ENCODE measurements around the gene GLS.
"Not testable (repeated sequence)": the region's sequence is repeated elsewhere in the genome, so short reads cannot be mapped to it uniquely, and the experiment has no call there.

The GLS gene

GRCh38 chr2:190880378-190881083 is at the start of gene GLS:
GLS (plus strand) TSS chr2:190880821; CDS start chr2:190881085, 264 bp downstream.
- peak; percentile 88 for DNase-seq (ENCODE audit: low read depth)

- DNase-seq (ENCODE audit: low read depth): no peak
Measured at GRCh38 chr2:190831941-190832340, 48.7 kb upstream of the GLS start.

- no peak for DNase-seq (ENCODE audit: low read depth)
Measured at GRCh38 chr2:190834890-190835208, 45.8 kb upstream of the GLS start.

- no peak for DNase-seq (ENCODE audit: low read depth)
Measured at GRCh38 chr2:190835303-190835930, 45.2 kb upstream of the GLS start.

GRCh38 chr2:190836767-190837166 is 43.9 kb upstream of the GLS start:
- no peak for DNase-seq (ENCODE audit: low read depth)

GRCh38 chr2:190837420-190837819 is 43.2 kb upstream of the GLS start:
- DNase-seq (ENCODE audit: low read depth): peak; percentile 69

GRCh38 chr2:190837952-190838361 is 42.7 kb upstream of the GLS start:
- DNase-seq (ENCODE audit: low read depth): no peak

GRCh38 chr2:190838492-190838910 is 42.1 kb upstream of the GLS start:
- peak; percentile 79 for DNase-seq (ENCODE audit: low read depth)

GRCh38 chr2:190840569-190841172 is 40.0 kb upstream of the GLS start:
- no peak for DNase-seq (ENCODE audit: low read depth)

GRCh38 chr2:190841707-190842505 is 38.7 kb upstream of the GLS start:
- DNase-seq (ENCODE audit: low read depth): no peak

- no peak for DNase-seq (ENCODE audit: low read depth)
Measured at GRCh38 chr2:190842606-190843104, 38.0 kb upstream of the GLS start.

GRCh38 chr2:190843890-190844699 is 36.5 kb upstream of the GLS start:
- DNase-seq (ENCODE audit: low read depth): no peak

- DNase-seq (ENCODE audit: low read depth): no peak
Measured at GRCh38 chr2:190844700-190845401, 35.8 kb upstream of the GLS start.

GRCh38 chr2:190846746-190847145 is 33.9 kb upstream of the GLS start:
- no peak for DNase-seq (ENCODE audit: low read depth)

- DNase-seq (ENCODE audit: low read depth): no peak
Measured at GRCh38 chr2:190847504-190848081, 33.0 kb upstream of the GLS start.

GRCh38 chr2:190849774-190850173 is 30.8 kb upstream of the GLS start:
- DNase-seq (ENCODE audit: low read depth): no peak

- DNase-seq (ENCODE audit: low read depth): not testable (repeated sequence)
Measured at GRCh38 chr2:190853022-190853421, 27.6 kb upstream of the GLS start.

- DNase-seq (ENCODE audit: low read depth): no peak
Measured at GRCh38 chr2:190853531-190854383, 26.9 kb upstream of the GLS start.

GRCh38 chr2:190854726-190855125 is 25.9 kb upstream of the GLS start:
- no peak for DNase-seq (ENCODE audit: low read depth)

- no peak for DNase-seq (ENCODE audit: low read depth)
Measured at GRCh38 chr2:190855245-190855644, 25.4 kb upstream of the GLS start.

All from GM04503 (cell line).